PFSK-1 (cell line): ENCODE measurements around the gene FCAMR.

ENCODE experiments used
- FOXP2 ChIP-seq: optimal IDR thresholded peaks from 2 replicates; pipeline ENCODE3; 2011; ENCODE audit warnings: borderline replicate concordance, control low read depth, inconsistent platforms; ENCODE audit not compliant: insufficient read depth; ENCODE audit errors: extremely low read length, extremely low read depth
- POLR2AphosphoS5 ChIP-seq: IDR thresholded peaks from 2 replicates; pipeline ENCODE4 v1.6.1; 2012; ENCODE audit warnings: low read depth, mild to moderate bottlenecking, control low read depth, low read length, moderate library complexity
- REST ChIP-seq, 2 experiments: IDR thresholded peaks; 2 replicates each; pipeline versions ENCODE4 v1.6.1 to v1.8.0; 2011 to 2012; ENCODE audit warnings: low read depth in 2 of 2, low read length in 2 of 2, control low read depth in 1 of 2, inconsistent platforms in 1 of 2, mild to moderate bottlenecking in 1 of 2, moderate library complexity in 1 of 2; ENCODE audit not compliant: insufficient read depth in 1 of 2
- SIN3A ChIP-seq: IDR thresholded peaks from 2 replicates; pipeline ENCODE4 v1.6.1; 2012; ENCODE audit warnings: mild to moderate bottlenecking, low read length, moderate library complexity, borderline replicate concordance; ENCODE audit not compliant: insufficient read depth
- TAF1 ChIP-seq: IDR thresholded peaks from 2 replicates; pipeline ENCODE4 v1.6.1; 2012; ENCODE audit warnings: low read length, control low read depth, borderline replicate concordance; ENCODE audit not compliant: insufficient read depth

Gene FCAMR

GRCh38 chr1:206909161-206909882 is 60.9 kb downstream of the FCAMR start:
- TF ChIP-seq SIN3A (no peak), REST (IDR thresholded peaks at IDR 0.05; ENCODE audit: insufficient read depth in 1 of 2, low read depth in 2 of 2, low read length in 2 of 2) (no peak)

- no peak for TF ChIP-seq TAF1
- no peak for TF ChIP-seq SIN3A
- TF ChIP-seq FOXP2 = no peak
- no peak for TF ChIP-seq POLR2AphosphoS5
- TF ChIP-seq REST (IDR thresholded peaks at IDR 0.05; ENCODE audit: insufficient read depth in 1 of 2, low read depth in 2 of 2, low read length in 2 of 2) = no peak
Observed at GRCh38 chr1:206908038-206908437, 62.2 kb downstream of the FCAMR start.
